OCI-LY1 (cell line): ENCODE data around the gene D2HGDH.

Experiments used
- CTCF ChIP-seq: fragments of 200-600 bp; sonication (generic), shearing (Covaris generic); IDR thresholded peaks from 2 replicates; pipeline ENCODE4 v1.5.1; 2017; ENCODE audit warnings: mild to moderate bottlenecking, antibody characterized with exemption, low read length, moderate library complexity, mixed read lengths
- EZH2 ChIP-seq: fragments of 200-600 bp; sonication (generic), shearing (Covaris generic); IDR thresholded peaks from 2 replicates; pipeline ENCODE4 v1.8.0; 2017; ENCODE audit warnings: borderline replicate concordance, mixed run types, mild to moderate bottlenecking, antibody characterized with exemption, low read length, moderate library complexity, mixed read lengths

GRCh38 chr2:241745276-241745675 lies 10.8 kb downstream of the D2HGDH start:
- TF ChIP-seq CTCF = no peak
- no peak for TF ChIP-seq EZH2
